Epithelial cell of esophagus (primary cell): Measurements from ENCODE around the gene SYPL1.

Experiments
- DNase-seq: peaks from one replicate; pipeline ENCODE4 v3.0.0; 2010; ENCODE audit warnings: low read depth
- H3K4me3 ChIP-seq: 2 replicates; pipeline ENCODE4 v1.5.1; 2011; ENCODE audit warnings: mild to moderate bottlenecking, low read length, control low read depth
- CTCF ChIP-seq: IDR thresholded peaks from 2 replicates; pipeline ENCODE4 v1.5.1; 2011; ENCODE audit warnings: low read depth, mild to moderate bottlenecking, low read length, control low read depth, inconsistent platforms; ENCODE audit not compliant: insufficient read depth; ENCODE audit errors: missing control alignments

Gene SYPL1

DNA sequence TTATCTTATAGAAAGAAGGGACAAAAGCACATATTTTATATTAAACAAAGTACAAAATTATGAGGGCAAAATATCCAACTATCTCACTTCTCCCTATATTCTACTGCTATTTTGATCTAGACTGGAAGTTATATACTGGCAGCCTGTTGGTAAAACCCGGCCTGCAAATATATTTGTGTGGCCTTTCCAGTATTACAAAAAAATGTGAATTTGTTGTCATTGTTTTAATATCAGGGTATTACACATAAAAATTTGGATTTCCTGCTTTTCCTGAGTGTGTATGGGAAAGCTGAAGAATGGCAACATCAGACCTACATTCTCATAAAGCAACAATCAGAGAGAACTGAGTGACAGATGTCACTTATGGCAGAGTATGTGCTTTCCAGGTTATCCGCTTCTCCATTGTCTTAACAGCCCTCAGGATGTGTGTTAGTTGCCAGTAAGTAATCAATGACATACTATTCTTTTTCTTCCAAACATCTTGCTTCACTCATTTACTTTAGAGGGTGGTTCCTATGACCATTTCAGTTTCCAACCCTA lies 7.3 kb downstream of the SYPL1 start:
- no peak overlapping the region for H3K4me3 ChIP-seq
- no peak for TF ChIP-seq CTCF
- no peak for DNase-seq

GRCh38 chr7:106102387-106102966 lies 9.6 kb downstream of the SYPL1 start:
- TF ChIP-seq CTCF, result no peak
- no peak for DNase-seq
- no peak overlapping the region for H3K4me3 ChIP-seq

GRCh38 chr7:106101726-106102125 lies 10.4 kb downstream of the SYPL1 start:
- no peak overlapping the region for H3K4me3 ChIP-seq
- DNase-seq, result no peak
- no peak for TF ChIP-seq CTCF

DNA sequence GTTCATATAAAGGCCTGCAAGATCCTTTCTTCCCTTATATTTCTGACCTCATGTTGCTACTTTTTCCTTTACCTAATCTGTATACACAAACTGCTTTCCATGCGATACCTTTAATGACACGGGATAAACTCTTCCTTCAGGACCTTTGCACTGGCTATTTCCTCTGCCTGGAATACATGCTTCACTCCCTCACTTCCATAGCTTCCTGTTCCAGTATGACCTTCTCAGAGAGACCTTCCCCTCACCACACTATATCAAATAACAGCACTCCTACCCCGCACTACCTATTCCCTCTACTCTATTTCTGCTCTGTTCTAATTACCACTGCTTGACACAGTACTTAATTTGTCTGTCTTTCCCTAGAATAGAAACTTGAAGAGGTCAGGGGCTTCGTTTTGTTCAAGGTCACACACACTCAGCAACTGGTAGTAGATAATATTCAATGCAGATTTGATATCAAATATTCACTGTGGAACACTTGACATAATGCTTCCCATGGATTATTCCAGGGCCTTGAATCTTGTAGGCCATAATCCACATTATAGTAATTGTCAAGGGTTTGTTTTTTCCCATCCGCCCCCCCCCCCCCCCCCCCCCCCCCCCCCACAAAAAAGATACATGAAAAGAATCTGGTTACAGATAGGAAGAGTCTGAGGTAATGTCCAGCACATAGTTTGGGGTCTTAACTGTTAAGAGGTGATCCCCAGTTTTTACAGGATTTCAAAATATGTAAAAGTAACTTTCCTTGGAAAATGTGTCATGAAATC lies 11.1 kb downstream of the SYPL1 start:
- no peak overlapping the region for H3K4me3 ChIP-seq
- no peak for TF ChIP-seq CTCF
- DNase-seq, result no peak

GRCh38 chr7:106099539-106099938 lies 12.6 kb downstream of the SYPL1 start:
- TF ChIP-seq CTCF, result no peak
- DNase-seq, result no peak
- H3K4me3 ChIP-seq, result no peak overlapping the region

GRCh38 chr7:106098889-106099288 lies 13.2 kb downstream of the SYPL1 start:
- no peak for DNase-seq
- TF ChIP-seq CTCF, result no peak
- no peak overlapping the region for H3K4me3 ChIP-seq
